PC-9 (cell line): ENCODE data around the gene ABR. TPM values are rescaled to one million over a fixed set of nuclear protein-coding genes. Genes with fewer than 3 reads are reported as not detected.

Source experiments
- BruUV-seq: library from RNA; stranded (reverse); fragments of 400-500 nt; replicated peaks from 2 replicates; lab custom pipeline; 2021; lab: Mats Ljungman, UMichigan
- CTCF ChIA-PET: fragments of 300-600 bp; sonication (Branson Sonifier 250); formaldehyde crosslinking; loops from one replicate; lab custom pipeline; 2022; ENCODE audit warnings: antibody characterized with exemption; lab: Charles Lee
- POLR2A ChIA-PET: fragments of 300-600 bp; sonication (Branson Sonifier 250); formaldehyde crosslinking; loops from one replicate; lab custom pipeline; 2022; ENCODE audit warnings: antibody characterized with exemption; ENCODE audit not compliant: unreplicated experiment; lab: Charles Lee
- DNase-seq, 2 experiments: peaks; one replicate each; pipeline versions ENCODE4 v3.0.0 to v3.0.0-alpha.2; 2015 to 2022; ENCODE audit warnings: mixed read lengths in 1 of 2
- H2AFZ ChIP-seq: fragments of 200-600 bp; sonication (generic); 2 replicates; pipeline ENCODE4 v1.8.1; 2017; ENCODE audit warnings: antibody characterized with exemption
- H3F3A ChIP-seq: fragments of 200-600 bp; sonication (generic); 2 replicates; pipeline ENCODE4 v1.8.1; 2017; ENCODE audit warnings: antibody characterized with exemption, mild to moderate bottlenecking, low read depth; ENCODE audit not compliant: insufficient read depth
- H3K27ac ChIP-seq: fragments of 200-600 bp; sonication (generic); 2 replicates; pipeline ENCODE4 v1.6.1; 2016; ENCODE audit warnings: mixed run types
- H3K27me3 ChIP-seq: fragments of 200-600 bp; sonication (generic); 2 replicates; pipeline ENCODE4 v1.6.1; 2016; ENCODE audit warnings: low read depth, mixed run types; ENCODE audit not compliant: insufficient read depth
- H3K36me3 ChIP-seq: fragments of 200-600 bp; sonication (generic); 2 replicates; pipeline ENCODE4 v1.6.1; 2016; ENCODE audit warnings: low read depth, mixed run types
- H3K4me1 ChIP-seq: fragments of 200-600 bp; sonication (generic); replicated peaks from 2 replicates; pipeline ENCODE4 v1.6.1; 2016; ENCODE audit warnings: mixed run types; ENCODE audit not compliant: insufficient read depth
- H3K4me2 ChIP-seq: fragments of 200-600 bp; sonication (generic); 2 replicates; pipeline ENCODE4 v1.6.1; 2017; ENCODE audit warnings: mixed run types
- H3K4me3 ChIP-seq: fragments of 200-600 bp; sonication (generic); 2 replicates; pipeline ENCODE4 v1.6.1; 2016; ENCODE audit warnings: mixed run types
- H3K79me2 ChIP-seq: fragments of 200-600 bp; sonication (generic); 2 replicates; pipeline ENCODE4 v1.6.1; 2017; ENCODE audit warnings: low read depth, mixed run types
- H3K9me2 ChIP-seq: fragments of 200-600 bp; sonication (generic); 2 replicates; pipeline ENCODE4 v1.8.1; 2017; ENCODE audit warnings: mild to moderate bottlenecking; ENCODE audit not compliant: insufficient read depth
- H3K9me3 ChIP-seq: fragments of 200-600 bp; sonication (generic); 2 replicates; pipeline ENCODE4 v1.8.1; 2016; ENCODE audit warnings: low read depth; ENCODE audit not compliant: insufficient read depth
- H4K20me1 ChIP-seq: fragments of 200-600 bp; sonication (generic); 2 replicates; pipeline ENCODE4 v1.8.1; 2017; ENCODE audit not compliant: insufficient read depth
- CTCF ChIP-seq: fragments of 200-600 bp; sonication (generic); conservative IDR thresholded peaks from 2 replicates; pipeline ENCODE4 v1.6.1; 2017; ENCODE audit warnings: mixed run types, antibody characterized with exemption, mild to moderate bottlenecking, moderate library complexity
- EZH2 ChIP-seq: fragments of 200-600 bp; sonication (generic); IDR thresholded peaks from 2 replicates; pipeline ENCODE4 v1.8.0; 2017; ENCODE audit warnings: antibody characterized with exemption, low read depth
- intact Hi-C: fragments of 100-400 bp; cut with micrococcal nuclease; formaldehyde crosslinking; loops from one replicate; pipeline ENCODE4 v1.10.0; 2022; ENCODE audit not compliant: unreplicated experiment
- total RNA-seq: library from RNA; stranded (reverse); gene quantifications from 2 replicates; pipeline ENCODE4 v1.2.3, GENCODE V29; 2021

Gene ABR
- total RNA-seq, 1 experiment from 2014 or later, result 76.0 TPM

GRCh38 chr17:1082579-1082978 is 97.2 kb downstream of the ABR start:
- CTCF ChIA-PET, result interaction anchor here (0.6 kb wide), 1 partner anchor 32 kb away, joined by 5 read pairs; no protein-coding TSS in a partner anchor
- no peaks in the 10 kb centered on the region for H3K27me3 ChIP-seq
- POLR2A ChIA-PET, result no interaction called here
- no peaks in the 10 kb centered on the region for H3K9me2 ChIP-seq
- DNase-seq, result peak; percentile 58 to 78
- peak overlapping the region; percentile 45 for H3K27ac ChIP-seq
- H3K9me3 ChIP-seq, result no peaks in the 10 kb centered on the region
- no peaks in the 10 kb centered on the region for H4K20me1 ChIP-seq
- intact Hi-C loops, result loop anchor here (1.0 kb wide), 2 partner anchors 21 to 33 kb away; no protein-coding TSS in a partner anchor
- H3F3A ChIP-seq, result peaks cover 63% of the 10 kb centered on the region
- peak overlapping the region; percentile 48 for H3K4me2 ChIP-seq
- 0 out of 2 replicates have a peak, but pooled peaks cover 3% of the 10 kb centered on the region for H3K36me3 ChIP-seq
- no TSS peak for BruUV-seq
- no peak overlapping the region for H2AFZ ChIP-seq
- H3K4me1 ChIP-seq, result peaks cover 61% of the 10 kb centered on the region
- no peak overlapping the region for H3K4me3 ChIP-seq
- TF ChIP-seq EZH2 (no peak), CTCF (no peak)
- no peaks in the 10 kb centered on the region for H3K79me2 ChIP-seq

GRCh38 chr17:1078831-1079561 is 100.8 kb downstream of the ABR start:
- Histone ChIP-seq H4K20me1 (no peaks in the 10 kb centered on the region), H3K4me1 (peaks cover 48% of the 10 kb centered on the region), H3K4me2 (no peak overlapping the region), H2AFZ (no peak overlapping the region), H3F3A (peaks cover 40% of the 10 kb centered on the region), H3K9me3 (no peaks in the 10 kb centered on the region), H3K27ac (no peak overlapping the region), H3K79me2 (no peaks in the 10 kb centered on the region), H3K9me2 (no peaks in the 10 kb centered on the region), H3K4me3 (no peak overlapping the region), H3K36me3 (no peaks in the 10 kb centered on the region), H3K27me3 (no peaks in the 10 kb centered on the region)
- CTCF ChIA-PET, result no interaction called here
- intact Hi-C loops, result no loop called here
- TF ChIP-seq EZH2, result no peak
- no peak for TF ChIP-seq CTCF
- no TSS peak for BruUV-seq
- no peak for DNase-seq
- POLR2A ChIA-PET, result no interaction called here

GRCh38 chr17:1077986-1078711 is 101.6 kb downstream of the ABR start:
- Histone ChIP-seq H3K4me2 (no peak overlapping the region), H3K9me3 (no peaks in the 10 kb centered on the region), H3F3A (peaks cover 33% of the 10 kb centered on the region), H3K27me3 (no peaks in the 10 kb centered on the region), H2AFZ (no peak overlapping the region), H3K4me1 (peaks cover 39% of the 10 kb centered on the region), H3K79me2 (no peaks in the 10 kb centered on the region), H3K4me3 (no peak overlapping the region), H4K20me1 (no peaks in the 10 kb centered on the region), H3K9me2 (no peaks in the 10 kb centered on the region), H3K36me3 (no peaks in the 10 kb centered on the region), H3K27ac (no peak overlapping the region)
- intact Hi-C loops, result no loop called here
- no peak for DNase-seq
- no TSS peak for BruUV-seq
- no peak for TF ChIP-seq EZH2
- no peak for TF ChIP-seq CTCF
- ChIA-PET CTCF (no interaction called here), POLR2A (no interaction called here)
